ENCODE results near the gene TMEM182.

TMEM182 gene

GRCh38 chr2:102735416-102736109 lies 26.3 kb upstream of the TMEM182 start:
- no peak for DNase-seq (ENCODE audit: low spot score)
- Histone ChIP-seq H3K27ac (no peak overlapping the region), H3K4me3 (peak overlapping the region; percentile 94)

GRCh38 chr2:102736110-102736409 lies 25.8 kb upstream of the TMEM182 start:
- Histone ChIP-seq H3K27ac (peak overlapping the region; percentile 78 to 85), H3K4me3 (peak overlapping the region; percentile 94)
- no peak for TF ChIP-seq CTCF (IDR thresholded peaks at IDR 0.05)
- DNase-seq (ENCODE audit: low spot score), result no peak

More at GRCh38 chr2:102735416-102736109, 26.3 kb upstream of the TMEM182 start:
- no peak for TF ChIP-seq CTCF (IDR thresholded peaks at IDR 0.05)

GRCh38 chr2:102736410-102737409 lies 25.1 kb upstream of the TMEM182 start:
- Histone ChIP-seq H3K4me3 (peak overlapping the region; percentile 94), H3K27ac (peak overlapping the region; percentile 78 to 85)
- no peak for TF ChIP-seq CTCF (IDR thresholded peaks at IDR 0.05)
- DNase-seq (ENCODE audit: low spot score), result no peak

- no peak overlapping the region for H3K27ac ChIP-seq
- no peak for DNase-seq (ENCODE audit: low spot score)
- no peak for TF ChIP-seq CTCF (IDR thresholded peaks at IDR 0.05)
- peak overlapping the region; percentile 94 for H3K4me3 ChIP-seq
Measured at GRCh38 chr2:102737431-102737830, 24.4 kb upstream of the TMEM182 start.

- no peak for TF ChIP-seq CTCF (IDR thresholded peaks at IDR 0.05)
- H3K4me3 ChIP-seq, result no peak overlapping the region
- no peak overlapping the region for H3K27ac ChIP-seq
- no peak for DNase-seq (ENCODE audit: low spot score)
Measured at GRCh38 chr2:102743259-102743658, 18.6 kb upstream of the TMEM182 start.

GRCh38 chr2:102748107-102748506 lies 13.7 kb upstream of the TMEM182 start:
- no peak for TF ChIP-seq CTCF (IDR thresholded peaks at IDR 0.05)
- Histone ChIP-seq H3K27ac (no peak overlapping the region), H3K4me3 (no peak overlapping the region)
- no peak for DNase-seq (ENCODE audit: low spot score)
